GM12872 (cell line): Measurements from ENCODE around the gene SELENOF.

ENCODE experiments used
- CTCF ChIP-seq: IDR thresholded peaks from 3 replicates; pipeline ENCODE4 v1.5.1; 2011; ENCODE audit warnings: low read depth, mild to moderate bottlenecking, low read length, moderate library complexity; ENCODE audit not compliant: insufficient read depth

Gene SELENOF

GRCh38 chr1:86846164-86846647 lies 67.7 kb downstream of the SELENOF start:
- no peak for TF ChIP-seq CTCF

- no peak for TF ChIP-seq CTCF
Measured at GRCh38 chr1:86845514-86845913, 68.4 kb downstream of the SELENOF start.

- TF ChIP-seq CTCF, result no peak
Measured at GRCh38 chr1:86841116-86841515, 72.8 kb downstream of the SELENOF start.

GRCh38 chr1:86833461-86834215 lies 80.3 kb downstream of the SELENOF start:
- TF ChIP-seq CTCF, result peak; percentile 61

- no peak for TF ChIP-seq CTCF
Measured at GRCh38 chr1:86832433-86832832, 81.5 kb downstream of the SELENOF start.

- no peak for TF ChIP-seq CTCF
Measured at GRCh38 chr1:86829321-86829720, 84.6 kb downstream of the SELENOF start.

- no peak for TF ChIP-seq CTCF
Measured at GRCh38 chr1:86828024-86828423, 85.9 kb downstream of the SELENOF start.

- TF ChIP-seq CTCF, result no peak
Measured at GRCh38 chr1:86826856-86827255, 87.1 kb downstream of the SELENOF start.
